Measurements from ENCODE around the gene TNFSF15.

TNFSF15 gene

GRCh38 chr9:114769624-114770023 is 36.2 kb downstream of the TNFSF15 start:
- Histone ChIP-seq H3K27ac (ENCODE audit: low read depth, low read length) (no peak overlapping the region), H3K9ac (ENCODE audit: low read length) (no peak overlapping the region), H3K4me1 (ENCODE audit: insufficient read depth, low read length) (no peaks in the 10 kb centered on the region), H3K4me3 (ENCODE audit: low read depth in 1 of 2, low read length in 2 of 2) (no peak overlapping the region), H3K27me3 (ENCODE audit: control insufficient read depth in 1 of 2, insufficient read depth in 2 of 2, low read length in 2 of 2) (no peaks in the 10 kb centered on the region), H3K9me3 (ENCODE audit: low read length) (no peaks in the 10 kb centered on the region), H3K36me3 (ENCODE audit: insufficient read depth, low read length) (no peaks in the 10 kb centered on the region)

- Histone ChIP-seq H3K4me3 (ENCODE audit: low read depth in 1 of 2, low read length in 2 of 2) (no peak overlapping the region), H3K27me3 (ENCODE audit: control insufficient read depth in 1 of 2, insufficient read depth in 2 of 2, low read length in 2 of 2) (no peaks in the 10 kb centered on the region), H3K9me3 (ENCODE audit: low read length) (no peaks in the 10 kb centered on the region), H3K4me1 (ENCODE audit: insufficient read depth, low read length) (no peaks in the 10 kb centered on the region), H3K9ac (ENCODE audit: low read length) (no peak overlapping the region), H3K36me3 (ENCODE audit: insufficient read depth, low read length) (no peaks in the 10 kb centered on the region), H3K27ac (ENCODE audit: low read depth, low read length) (no peak overlapping the region)
Measured at GRCh38 chr9:114763220-114763619, 42.6 kb downstream of the TNFSF15 start.

- Histone ChIP-seq H3K4me1 (ENCODE audit: insufficient read depth, low read length) (no peaks in the 10 kb centered on the region), H3K27me3 (ENCODE audit: control insufficient read depth in 1 of 2, insufficient read depth in 2 of 2, low read length in 2 of 2) (no peaks in the 10 kb centered on the region), H3K4me3 (ENCODE audit: low read depth in 1 of 2, low read length in 2 of 2) (no peak overlapping the region), H3K36me3 (ENCODE audit: insufficient read depth, low read length) (no peaks in the 10 kb centered on the region), H3K27ac (ENCODE audit: low read depth, low read length) (no peak overlapping the region), H3K9me3 (ENCODE audit: low read length) (no peaks in the 10 kb centered on the region), H3K9ac (ENCODE audit: low read length) (no peak overlapping the region)
Measured at GRCh38 chr9:114761523-114761922, 44.3 kb downstream of the TNFSF15 start.

GRCh38 chr9:114759512-114760341 is 46.1 kb downstream of the TNFSF15 start:
- Histone ChIP-seq H3K4me1 (ENCODE audit: insufficient read depth, low read length) (no peaks in the 10 kb centered on the region), H3K27me3 (ENCODE audit: control insufficient read depth in 1 of 2, insufficient read depth in 2 of 2, low read length in 2 of 2) (no peaks in the 10 kb centered on the region), H3K4me3 (ENCODE audit: low read depth in 1 of 2, low read length in 2 of 2) (no peak overlapping the region), H3K36me3 (ENCODE audit: insufficient read depth, low read length) (no peaks in the 10 kb centered on the region), H3K9me3 (ENCODE audit: low read length) (no peaks in the 10 kb centered on the region), H3K9ac (ENCODE audit: low read length) (no peak overlapping the region), H3K27ac (ENCODE audit: low read depth, low read length) (no peak overlapping the region)

GRCh38 chr9:114757984-114758383 is 47.9 kb downstream of the TNFSF15 start:
- H3K9ac ChIP-seq (ENCODE audit: low read length): no peak overlapping the region
- no peak overlapping the region for H3K27ac ChIP-seq (ENCODE audit: low read depth, low read length)
- H3K4me3 ChIP-seq (ENCODE audit: low read depth in 1 of 2, low read length in 2 of 2): no peak overlapping the region
- no peaks in the 10 kb centered on the region for H3K36me3 ChIP-seq (ENCODE audit: insufficient read depth, low read length)
- H3K9me3 ChIP-seq (ENCODE audit: low read length): no peaks in the 10 kb centered on the region
- no peaks in the 10 kb centered on the region for H3K4me1 ChIP-seq (ENCODE audit: insufficient read depth, low read length)
- H3K27me3 ChIP-seq (ENCODE audit: control insufficient read depth in 1 of 2, insufficient read depth in 2 of 2, low read length in 2 of 2): no peaks in the 10 kb centered on the region

- Histone ChIP-seq H3K4me1 (ENCODE audit: insufficient read depth, low read length) (no peaks in the 10 kb centered on the region), H3K27ac (ENCODE audit: low read depth, low read length) (no peak overlapping the region), H3K36me3 (ENCODE audit: insufficient read depth, low read length) (no peaks in the 10 kb centered on the region), H3K9me3 (ENCODE audit: low read length) (no peaks in the 10 kb centered on the region), H3K27me3 (ENCODE audit: control insufficient read depth in 1 of 2, insufficient read depth in 2 of 2, low read length in 2 of 2) (no peaks in the 10 kb centered on the region), H3K4me3 (ENCODE audit: low read depth in 1 of 2, low read length in 2 of 2) (no peak overlapping the region), H3K9ac (ENCODE audit: low read length) (no peak overlapping the region)
Measured at GRCh38 chr9:114757395-114757794, 48.4 kb downstream of the TNFSF15 start.

GRCh38 chr9:114756920-114757319 is 48.9 kb downstream of the TNFSF15 start:
- no peaks in the 10 kb centered on the region for H3K36me3 ChIP-seq (ENCODE audit: insufficient read depth, low read length)
- H3K27me3 ChIP-seq (ENCODE audit: control insufficient read depth in 1 of 2, insufficient read depth in 2 of 2, low read length in 2 of 2): no peaks in the 10 kb centered on the region
- H3K9me3 ChIP-seq (ENCODE audit: low read length): no peaks in the 10 kb centered on the region
- no peaks in the 10 kb centered on the region for H3K4me1 ChIP-seq (ENCODE audit: insufficient read depth, low read length)
- no peak overlapping the region for H3K27ac ChIP-seq (ENCODE audit: low read depth, low read length)
- H3K9ac ChIP-seq (ENCODE audit: low read length): no peak overlapping the region
- no peak overlapping the region for H3K4me3 ChIP-seq (ENCODE audit: low read depth in 1 of 2, low read length in 2 of 2)

GRCh38 chr9:114754581-114754980 is 51.3 kb downstream of the TNFSF15 start:
- Histone ChIP-seq H3K27me3 (ENCODE audit: control insufficient read depth in 1 of 2, insufficient read depth in 2 of 2, low read length in 2 of 2) (no peaks in the 10 kb centered on the region), H3K36me3 (ENCODE audit: insufficient read depth, low read length) (no peaks in the 10 kb centered on the region), H3K9me3 (ENCODE audit: low read length) (no peaks in the 10 kb centered on the region), H3K9ac (ENCODE audit: low read length) (no peak overlapping the region), H3K4me3 (ENCODE audit: low read depth in 1 of 2, low read length in 2 of 2) (no peak overlapping the region), H3K27ac (ENCODE audit: low read depth, low read length) (no peak overlapping the region), H3K4me1 (ENCODE audit: insufficient read depth, low read length) (no peaks in the 10 kb centered on the region)

- Histone ChIP-seq H3K36me3 (ENCODE audit: insufficient read depth, low read length) (no peaks in the 10 kb centered on the region), H3K27ac (ENCODE audit: low read depth, low read length) (no peak overlapping the region), H3K27me3 (ENCODE audit: control insufficient read depth in 1 of 2, insufficient read depth in 2 of 2, low read length in 2 of 2) (no peaks in the 10 kb centered on the region), H3K9me3 (ENCODE audit: low read length) (no peaks in the 10 kb centered on the region), H3K4me3 (ENCODE audit: low read depth in 1 of 2, low read length in 2 of 2) (no peak overlapping the region), H3K4me1 (ENCODE audit: insufficient read depth, low read length) (peaks cover 5% of the 10 kb centered on the region), H3K9ac (ENCODE audit: low read length) (no peak overlapping the region)
Measured at GRCh38 chr9:114746591-114747346, 59.1 kb downstream of the TNFSF15 start.

GRCh38 chr9:114745879-114746550 is 59.8 kb downstream of the TNFSF15 start:
- Histone ChIP-seq H3K9me3 (ENCODE audit: low read length) (no peaks in the 10 kb centered on the region), H3K36me3 (ENCODE audit: insufficient read depth, low read length) (no peaks in the 10 kb centered on the region), H3K4me1 (ENCODE audit: insufficient read depth, low read length) (peaks cover 5% of the 10 kb centered on the region), H3K27ac (ENCODE audit: low read depth, low read length) (no peak overlapping the region), H3K4me3 (ENCODE audit: low read depth in 1 of 2, low read length in 2 of 2) (no peak overlapping the region), H3K9ac (ENCODE audit: low read length) (no peak overlapping the region), H3K27me3 (ENCODE audit: control insufficient read depth in 1 of 2, insufficient read depth in 2 of 2, low read length in 2 of 2) (no peaks in the 10 kb centered on the region)

- Histone ChIP-seq H3K9me3 (ENCODE audit: low read length) (no peaks in the 10 kb centered on the region), H3K9ac (ENCODE audit: low read length) (no peak overlapping the region)
Measured at GRCh38 chr9:114745108-114745848, 60.6 kb downstream of the TNFSF15 start.

More at GRCh38 chr9:114745108-114745848, 60.6 kb downstream of the TNFSF15 start:
- no peaks in the 10 kb centered on the region for H3K36me3 ChIP-seq (ENCODE audit: insufficient read depth, low read length)
- H3K27ac ChIP-seq (ENCODE audit: low read depth, low read length): no peak overlapping the region
- H3K4me1 ChIP-seq (ENCODE audit: insufficient read depth, low read length): peaks cover 5% of the 10 kb centered on the region
- no peak overlapping the region for H3K4me3 ChIP-seq (ENCODE audit: low read depth in 1 of 2, low read length in 2 of 2)
- H3K27me3 ChIP-seq (ENCODE audit: control insufficient read depth in 1 of 2, insufficient read depth in 2 of 2, low read length in 2 of 2): no peaks in the 10 kb centered on the region

Measured in muscle layer of colon (tissue), 2 donors.